Tibial nerve (tissue), 4 donors: Measurements from ENCODE around the gene KRT34.

Source experiments
- EP300 ChIP-seq, 2 donors: sonication (generic); formaldehyde crosslinking; IDR thresholded peaks; one replicate each; pipeline ENCODE4 v1.6.1; 2017; ENCODE audit warnings: antibody characterized with exemption in 2 of 2, mild to moderate bottlenecking in 1 of 2
- TF ChIP-seq, protein P1 (sequence below), 5 experiments: fragments of 200-600 bp in 3 of 5; fragments of 450-650 bp in 2 of 5; sonication (generic) in 3 of 5; IDR thresholded peaks; one replicate each; pipeline ENCODE4 v1.5.1; 2016 to 2019; ENCODE audit warnings: antibody characterized with exemption in 5 of 5, mild to moderate bottlenecking in 3 of 5, moderate library complexity in 2 of 5

DNA sequence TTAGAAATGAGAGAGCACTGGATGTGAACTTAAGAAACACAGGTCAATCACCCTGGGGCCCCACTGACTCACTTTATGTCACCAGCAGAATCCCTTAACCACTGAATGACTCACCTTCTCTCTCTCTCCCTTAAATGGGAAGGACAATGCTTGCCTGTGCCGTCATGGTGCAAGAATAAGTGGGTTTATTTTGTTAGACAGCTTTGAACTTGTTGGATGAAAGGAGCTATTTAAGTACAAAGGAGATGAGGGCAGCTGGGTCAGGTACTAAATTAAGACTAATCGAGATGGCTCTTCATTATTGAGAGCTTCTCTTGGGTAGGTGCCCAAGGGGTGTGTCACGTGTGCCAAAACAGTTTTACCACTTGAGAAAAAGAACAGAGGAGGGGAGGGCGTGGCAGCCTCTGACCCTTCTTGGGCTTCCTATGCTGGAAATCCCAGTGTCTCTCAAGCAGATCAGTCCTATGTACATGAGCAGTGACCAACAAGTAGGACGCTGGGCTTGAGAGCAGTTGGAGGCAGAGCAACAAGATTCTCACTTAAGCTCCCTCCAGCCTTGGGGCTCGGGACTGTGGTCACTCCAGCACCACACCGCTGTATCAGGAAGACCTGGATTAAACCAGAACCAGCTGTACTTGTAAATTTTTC, 22.0 kb upstream of the KRT34 start:
- TF ChIP-seq, protein P1, sequence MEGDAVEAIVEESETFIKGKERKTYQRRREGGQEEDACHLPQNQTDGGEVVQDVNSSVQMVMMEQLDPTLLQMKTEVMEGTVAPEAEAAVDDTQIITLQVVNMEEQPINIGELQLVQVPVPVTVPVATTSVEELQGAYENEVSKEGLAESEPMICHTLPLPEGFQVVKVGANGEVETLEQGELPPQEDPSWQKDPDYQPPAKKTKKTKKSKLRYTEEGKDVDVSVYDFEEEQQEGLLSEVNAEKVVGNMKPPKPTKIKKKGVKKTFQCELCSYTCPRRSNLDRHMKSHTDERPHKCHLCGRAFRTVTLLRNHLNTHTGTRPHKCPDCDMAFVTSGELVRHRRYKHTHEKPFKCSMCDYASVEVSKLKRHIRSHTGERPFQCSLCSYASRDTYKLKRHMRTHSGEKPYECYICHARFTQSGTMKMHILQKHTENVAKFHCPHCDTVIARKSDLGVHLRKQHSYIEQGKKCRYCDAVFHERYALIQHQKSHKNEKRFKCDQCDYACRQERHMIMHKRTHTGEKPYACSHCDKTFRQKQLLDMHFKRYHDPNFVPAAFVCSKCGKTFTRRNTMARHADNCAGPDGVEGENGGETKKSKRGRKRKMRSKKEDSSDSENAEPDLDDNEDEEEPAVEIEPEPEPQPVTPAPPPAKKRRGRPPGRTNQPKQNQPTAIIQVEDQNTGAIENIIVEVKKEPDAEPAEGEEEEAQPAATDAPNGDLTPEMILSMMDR (IDR thresholded peaks at IDR 0.05), result no peak
- no peak for TF ChIP-seq EP300 (IDR thresholded peaks at IDR 0.05)
